ENCODE results near the gene NKIRAS2. TPM values are rescaled to one million over a fixed set of nuclear protein-coding genes. Genes with fewer than 3 reads are reported as not detected.

Gene NKIRAS2
- total and polyA plus RNA-seq, 2 of the 13 experiments (the other 11 are each of a cell fraction or from before 2014, with no cell fraction given) = 27.9 to 42.0 TPM

DNA sequence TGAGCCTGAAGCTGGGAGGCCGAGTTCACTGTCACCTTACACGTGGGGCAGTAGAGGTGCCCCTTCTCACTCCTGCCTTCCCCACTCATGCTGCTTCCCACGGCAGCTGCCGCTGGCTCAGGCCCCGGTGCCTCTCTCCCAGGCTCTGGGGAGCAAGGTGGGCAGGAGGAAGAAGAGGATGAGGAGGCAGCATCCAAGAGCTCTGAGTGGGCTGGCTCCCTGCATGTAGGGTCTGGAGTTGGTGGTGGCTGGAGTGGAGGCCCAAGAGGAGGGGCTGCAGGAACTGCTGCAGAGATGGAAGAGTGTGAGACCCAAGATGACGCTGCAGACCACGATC is 8.9 kb downstream of the NKIRAS2 start:
- intact Hi-C loops (cut with micrococcal nuclease; ENCODE audit: unreplicated experiment) (loop anchor here (1.0 kb wide), 1 partner anchor 65 kb away; no protein-coding TSS in a partner anchor), in situ Hi-C loops (cut with HindIII; ENCODE audit: extremely low pct_ligation_motif_present, low pct_unique_long_range_greater_than_20kb) (loop anchor here (5.0 kb wide), 1 partner anchor 84 kb away; the partner anchor contains the start of gene DHX58)
- H3K36me3 ChIP-seq (replicated peaks in 1 of 2; ENCODE audit: control insufficient read depth in 1 of 2, insufficient read depth in 2 of 2, low read length in 2 of 2) = peaks cover 2 to 6% of the 10 kb centered on the region in 2 experiments; a peak in 4 of 5 replicates
- CTCF ChIA-PET (ENCODE audit: low intra/inter-chr PET ratio, low total read pairs) = interaction anchor here (1.1 to 2.5 kb wide), 4 partner anchors 13 to 88 kb away, joined by 3 to 26 read pairs (median 6); no protein-coding TSS in a partner anchor
- H3K79me2 ChIP-seq (ENCODE audit: insufficient read depth, low read length) = no peaks in the 10 kb centered on the region
- peak; percentile 14 for ATAC-seq
- POLR2A ChIA-PET = interaction anchor here (0.9 to 2.9 kb wide), 14 partner anchors 8 to 92 kb away, joined by 3 to 37 read pairs (median 4); partner anchors contain the start of genes CNP, DHX58, DNAJC7 and KAT2A
- DNase-seq (ENCODE audit: low spot score) = no peak
- no peak overlapping the region for H3K27ac ChIP-seq (ENCODE audit: extremely low read length, insufficient read depth, low read length)
- H3K9me3 ChIP-seq (ENCODE audit: low read length) = no peaks in the 10 kb centered on the region
- H3K4me1 ChIP-seq (ENCODE audit: insufficient read depth, low read length) = peaks cover 55% of the 10 kb centered on the region
- BruUV-seq (replicated peaks) = no TSS peak
- 43% methylated on average over 7 of the region's 7 CpGs for WGBS (ENCODE audit: low lambda C conversion rate)
- no peaks in the 10 kb centered on the region for H4K20me1 ChIP-seq (ENCODE audit: insufficient read depth, low read length)
- H3K27me3 ChIP-seq (ENCODE audit: control insufficient read depth in 1 of 2, insufficient read depth in 2 of 2, low read length in 2 of 2) = no peaks in the 10 kb centered on the region
- H2AFZ ChIP-seq (ENCODE audit: low read length) = peak overlapping the region; percentile 92
- H3K4me3 ChIP-seq (replicated peaks in 1 of 3; ENCODE audit: insufficient read depth in 1 of 3, low read depth in 2 of 3, low read length in 3 of 3) = peak overlapping the region in 1 of 3 experiments; percentile 63; a peak in 2 of 6 replicates
- H3K4me2 ChIP-seq (ENCODE audit: low read depth, low read length) = peak overlapping the region; percentile 91
- H3K9ac ChIP-seq (ENCODE audit: insufficient read depth, low read depth, low read length) = no peak overlapping the region
- no peak for FAIRE-seq
- TF ChIP-seq NFIB (CRISPR knock-in tag; IDR thresholded peaks at IDR 0.05; ENCODE audit: borderline replicate concordance) = no peak
- TF ChIP-seq ZNF883 (CRISPR knock-in tag; IDR thresholded peaks at IDR 0.05; ENCODE audit: not compliant biosample characterization) = no peak
- TF ChIP-seq ZNF256 (CRISPR knock-in tag; conservative IDR thresholded peaks at IDR 0.05) = no peak
- peak; percentile 51; the same call in 1 of the 2 replicates for TF ChIP-seq ZNF280B (CRISPR knock-in tag; IDR thresholded peaks at IDR 0.05; ENCODE audit: borderline replicate concordance)
- peak; percentile 36; the same call in 1 of the 2 replicates for TF ChIP-seq ZNF768 (CRISPR knock-in tag; IDR thresholded peaks at IDR 0.05)
- TF ChIP-seq CBX2 (IDR thresholded peaks at IDR 0.05; ENCODE audit: low read depth, low read length) = no peak
- no peak for TF ChIP-seq CBX2 (CRISPR knock-in tag; IDR thresholded peaks at IDR 0.05; ENCODE audit: low read depth)
- TF ChIP-seq, protein P1, sequence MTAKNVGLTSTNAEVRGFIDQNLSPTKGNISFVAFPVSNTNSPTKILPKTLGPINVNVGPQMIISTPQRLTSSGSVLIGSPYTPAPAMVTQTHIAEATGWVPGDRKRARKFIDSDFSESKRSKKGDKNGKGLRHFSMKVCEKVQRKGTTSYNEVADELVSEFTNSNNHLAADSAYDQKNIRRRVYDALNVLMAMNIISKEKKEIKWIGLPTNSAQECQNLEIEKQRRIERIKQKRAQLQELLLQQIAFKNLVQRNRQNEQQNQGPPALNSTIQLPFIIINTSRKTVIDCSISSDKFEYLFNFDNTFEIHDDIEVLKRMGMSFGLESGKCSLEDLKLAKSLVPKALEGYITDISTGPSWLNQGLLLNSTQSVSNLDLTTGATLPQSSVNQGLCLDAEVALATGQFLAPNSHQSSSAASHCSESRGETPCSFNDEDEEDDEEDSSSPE (CRISPR knock-in tag; IDR thresholded peaks at IDR 0.05) = no peak
- 0 out of 2 replicates have a peak, but pooled peaks have one; percentile 12 for TF ChIP-seq SRY (CRISPR knock-in tag; IDR thresholded peaks at IDR 0.05)
- TF ChIP-seq YEATS2 (CRISPR knock-in tag; IDR thresholded peaks at IDR 0.05; ENCODE audit: borderline replicate concordance) = 0 out of 2 replicates have a peak, but pooled peaks have one; percentile 16
- TF ChIP-seq, protein P2, sequence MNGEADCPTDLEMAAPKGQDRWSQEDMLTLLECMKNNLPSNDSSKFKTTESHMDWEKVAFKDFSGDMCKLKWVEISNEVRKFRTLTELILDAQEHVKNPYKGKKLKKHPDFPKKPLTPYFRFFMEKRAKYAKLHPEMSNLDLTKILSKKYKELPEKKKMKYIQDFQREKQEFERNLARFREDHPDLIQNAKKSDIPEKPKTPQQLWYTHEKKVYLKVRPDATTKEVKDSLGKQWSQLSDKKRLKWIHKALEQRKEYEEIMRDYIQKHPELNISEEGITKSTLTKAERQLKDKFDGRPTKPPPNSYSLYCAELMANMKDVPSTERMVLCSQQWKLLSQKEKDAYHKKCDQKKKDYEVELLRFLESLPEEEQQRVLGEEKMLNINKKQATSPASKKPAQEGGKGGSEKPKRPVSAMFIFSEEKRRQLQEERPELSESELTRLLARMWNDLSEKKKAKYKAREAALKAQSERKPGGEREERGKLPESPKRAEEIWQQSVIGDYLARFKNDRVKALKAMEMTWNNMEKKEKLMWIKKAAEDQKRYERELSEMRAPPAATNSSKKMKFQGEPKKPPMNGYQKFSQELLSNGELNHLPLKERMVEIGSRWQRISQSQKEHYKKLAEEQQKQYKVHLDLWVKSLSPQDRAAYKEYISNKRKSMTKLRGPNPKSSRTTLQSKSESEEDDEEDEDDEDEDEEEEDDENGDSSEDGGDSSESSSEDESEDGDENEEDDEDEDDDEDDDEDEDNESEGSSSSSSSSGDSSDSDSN (CRISPR knock-in tag; IDR thresholded peaks at IDR 0.05) = peak; percentile 28; the same call in 1 of the 2 replicates
- TF ChIP-seq ZNF777 (CRISPR knock-in tag; IDR thresholded peaks at IDR 0.05) = no peak
- TF ChIP-seq SRSF9 (IDR thresholded peaks at IDR 0.05; ENCODE audit: borderline replicate concordance, insufficient read depth, low read depth, low read length, poor library complexity, severe bottlenecking) = no peak
- TF ChIP-seq NR2C2 (CRISPR knock-in tag; IDR thresholded peaks at IDR 0.05; ENCODE audit: borderline replicate concordance) = no peak
- no peak for TF ChIP-seq HES4 (CRISPR knock-in tag; IDR thresholded peaks at IDR 0.05; ENCODE audit: borderline replicate concordance)

Measured in HepG2 (cell line).